ENCODE results near the gene ANO6. TPM values are rescaled to one million over a fixed set of nuclear protein-coding genes. Genes with fewer than 3 reads are reported as not detected.

ANO6 gene
- polyA plus RNA-seq, 1 donor (not counting 4 experiments of a cell fraction or from before 2014, with no cell fraction given) = 64.3 TPM

DNA sequence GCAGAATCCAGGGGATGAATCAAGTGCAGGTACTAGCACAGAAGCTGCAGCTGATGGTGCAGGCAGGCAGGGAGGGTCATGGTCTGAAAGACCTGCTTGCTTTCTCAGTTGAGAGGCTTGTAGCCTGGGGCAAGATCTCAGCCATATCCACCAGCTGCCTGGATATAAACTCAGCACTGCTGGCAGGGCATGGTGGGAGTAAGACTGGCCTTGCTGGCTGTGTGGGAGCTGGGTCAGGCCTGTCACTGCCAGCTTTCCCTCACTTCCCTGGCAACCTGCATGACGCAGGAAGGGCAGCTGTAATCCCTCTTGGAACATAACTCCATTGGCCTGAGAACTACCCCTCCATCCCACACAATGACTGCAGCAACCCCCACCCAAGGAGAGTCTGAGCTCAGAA is 230.1 kb downstream of the ANO6 start:
- H3K4me2 ChIP-seq (ENCODE audit: control insufficient read depth, extremely low read depth, insufficient read depth, low read depth, low read length) = no peak overlapping the region
- H3K4me3 ChIP-seq (ENCODE audit: control insufficient read depth in 2 of 3, extremely low read depth in 1 of 3, insufficient read depth in 2 of 3, low read depth in 1 of 3, low read length in 3 of 3) = no peak overlapping the region
- H2AFZ ChIP-seq (ENCODE audit: control insufficient read depth, low read length) = no peak overlapping the region
- DNase-seq (ENCODE audit: low read depth, low spot score) (no peak), FAIRE-seq (no peak)
- no peaks in the 10 kb centered on the region for H3K36me3 ChIP-seq (ENCODE audit: control insufficient read depth in 2 of 2, extremely low read depth in 1 of 2, insufficient read depth in 2 of 2, low read length in 2 of 2)
- H3K27ac ChIP-seq (ENCODE audit: control insufficient read depth, insufficient read depth, low read length) = no peak overlapping the region
- TF ChIP-seq, protein P1, sequence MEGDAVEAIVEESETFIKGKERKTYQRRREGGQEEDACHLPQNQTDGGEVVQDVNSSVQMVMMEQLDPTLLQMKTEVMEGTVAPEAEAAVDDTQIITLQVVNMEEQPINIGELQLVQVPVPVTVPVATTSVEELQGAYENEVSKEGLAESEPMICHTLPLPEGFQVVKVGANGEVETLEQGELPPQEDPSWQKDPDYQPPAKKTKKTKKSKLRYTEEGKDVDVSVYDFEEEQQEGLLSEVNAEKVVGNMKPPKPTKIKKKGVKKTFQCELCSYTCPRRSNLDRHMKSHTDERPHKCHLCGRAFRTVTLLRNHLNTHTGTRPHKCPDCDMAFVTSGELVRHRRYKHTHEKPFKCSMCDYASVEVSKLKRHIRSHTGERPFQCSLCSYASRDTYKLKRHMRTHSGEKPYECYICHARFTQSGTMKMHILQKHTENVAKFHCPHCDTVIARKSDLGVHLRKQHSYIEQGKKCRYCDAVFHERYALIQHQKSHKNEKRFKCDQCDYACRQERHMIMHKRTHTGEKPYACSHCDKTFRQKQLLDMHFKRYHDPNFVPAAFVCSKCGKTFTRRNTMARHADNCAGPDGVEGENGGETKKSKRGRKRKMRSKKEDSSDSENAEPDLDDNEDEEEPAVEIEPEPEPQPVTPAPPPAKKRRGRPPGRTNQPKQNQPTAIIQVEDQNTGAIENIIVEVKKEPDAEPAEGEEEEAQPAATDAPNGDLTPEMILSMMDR (optimal IDR thresholded peaks at IDR 0.05 in 1 of 3, IDR thresholded peaks at IDR 0.05 in 1 of 3, conservative IDR thresholded peaks at IDR 0.05 in 1 of 3; ENCODE audit: extremely low read depth in 1 of 3, insufficient read depth in 2 of 3, low read length in 3 of 3) = no peak
- TF ChIP-seq EZH2 (IDR thresholded peaks at IDR 0.05; ENCODE audit: low read length) = no peak
- H3K9me3 ChIP-seq (ENCODE audit: control insufficient read depth, low read depth, low read length) = no peaks in the 10 kb centered on the region
- no peaks in the 10 kb centered on the region for H4K20me1 ChIP-seq (ENCODE audit: control insufficient read depth, extremely low read depth, insufficient read depth, low read length)
- dilution Hi-C loops (cut with MboI; ENCODE audit: extremely low pct_ligation_motif_present, low sequenced_read_pairs) = no loop called here
- no peaks in the 10 kb centered on the region for H3K27me3 ChIP-seq (ENCODE audit: control insufficient read depth, extremely low read depth, insufficient read depth, low read length)
- H3K4me1 ChIP-seq (ENCODE audit: control insufficient read depth, extremely low read depth, insufficient read depth, low read length) = no peaks in the 10 kb centered on the region
- no peaks in the 10 kb centered on the region for H3K9me1 ChIP-seq (ENCODE audit: control insufficient read depth, extremely low read depth, insufficient read depth, low read length)
- H3K9ac ChIP-seq (ENCODE audit: control insufficient read depth, extremely low read depth, insufficient read depth, low read length) = no peak overlapping the region
- no peaks in the 10 kb centered on the region for H3K79me2 ChIP-seq (ENCODE audit: control insufficient read depth, insufficient read depth, low read length)

DNA sequence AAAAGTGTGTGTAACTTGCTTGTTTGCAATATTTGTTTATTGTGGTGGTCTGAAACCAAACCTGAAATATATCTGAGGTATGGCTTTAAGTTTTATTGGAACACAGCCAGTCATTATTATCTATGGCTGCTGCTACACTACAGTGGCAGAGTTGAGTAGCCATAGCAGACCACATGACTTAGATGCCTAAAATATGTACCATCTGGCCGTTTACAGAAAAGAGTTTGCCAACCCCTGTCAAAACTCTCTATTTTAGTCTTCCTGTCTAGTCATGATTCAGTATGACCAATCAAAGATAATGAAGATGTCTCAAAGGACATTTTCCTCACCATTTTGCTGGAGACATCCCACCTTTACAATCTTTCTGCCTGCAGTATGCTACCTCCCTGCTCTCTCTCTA is 242.3 kb downstream of the ANO6 start:
- FAIRE-seq (no peak), DNase-seq (ENCODE audit: low read depth, low spot score) (no peak)
- dilution Hi-C loops (cut with MboI; ENCODE audit: extremely low pct_ligation_motif_present, low sequenced_read_pairs) = no loop called here
- Histone ChIP-seq H3K36me3 (ENCODE audit: control insufficient read depth in 2 of 2, extremely low read depth in 1 of 2, insufficient read depth in 2 of 2, low read length in 2 of 2) (no peaks in the 10 kb centered on the region), H3K9ac (ENCODE audit: control insufficient read depth, extremely low read depth, insufficient read depth, low read length) (no peak overlapping the region), H3K9me3 (ENCODE audit: control insufficient read depth, low read depth, low read length) (no peaks in the 10 kb centered on the region), H2AFZ (ENCODE audit: control insufficient read depth, low read length) (no peak overlapping the region), H3K4me2 (ENCODE audit: control insufficient read depth, extremely low read depth, insufficient read depth, low read depth, low read length) (no peak overlapping the region), H4K20me1 (ENCODE audit: control insufficient read depth, extremely low read depth, insufficient read depth, low read length) (no peaks in the 10 kb centered on the region), H3K4me3 (ENCODE audit: control insufficient read depth in 2 of 3, extremely low read depth in 1 of 3, insufficient read depth in 2 of 3, low read depth in 1 of 3, low read length in 3 of 3) (no peak overlapping the region), H3K79me2 (ENCODE audit: control insufficient read depth, insufficient read depth, low read length) (no peaks in the 10 kb centered on the region), H3K9me1 (ENCODE audit: control insufficient read depth, extremely low read depth, insufficient read depth, low read length) (no peaks in the 10 kb centered on the region), H3K27me3 (ENCODE audit: control insufficient read depth, extremely low read depth, insufficient read depth, low read length) (peaks cover 11% of the 10 kb centered on the region), H3K4me1 (ENCODE audit: control insufficient read depth, extremely low read depth, insufficient read depth, low read length) (no peaks in the 10 kb centered on the region), H3K27ac (ENCODE audit: control insufficient read depth, insufficient read depth, low read length) (no peak overlapping the region)
- no peak for TF ChIP-seq EZH2 (IDR thresholded peaks at IDR 0.05; ENCODE audit: low read length)
- TF ChIP-seq, protein P1 (optimal IDR thresholded peaks at IDR 0.05 in 1 of 3, IDR thresholded peaks at IDR 0.05 in 1 of 3, conservative IDR thresholded peaks at IDR 0.05 in 1 of 3; ENCODE audit: extremely low read depth in 1 of 3, insufficient read depth in 2 of 3, low read length in 3 of 3) = no peak

Data from keratinocyte (primary cell).